ENCODE data around the gene PIP4K2A. TPM values are rescaled to one million over a fixed set of nuclear protein-coding genes. Genes with fewer than 3 reads are reported as not detected.

PIP4K2A gene
- total and polyA plus RNA-seq, 2 of the 8 experiments (the other 6 are each of a cell fraction or from before 2014, with no cell fraction given) = 19.0 to 60.9 TPM

GRCh38 chr10:22581461-22581860 lies 132.9 kb downstream of the PIP4K2A start (continued):
- TF ChIP-seq CHD1 (IDR thresholded peaks at IDR 0.05; ENCODE audit: low read depth, low read length) (no peak), POLR2AphosphoS5 (IDR thresholded peaks at IDR 0.05; ENCODE audit: low read depth, low read length) (no peak), SRF (IDR thresholded peaks at IDR 0.05; ENCODE audit: low read depth, low read length) (no peak)

Data from H1 (cell line).